HG02588 (cell line): ENCODE results near the gene RBFOX1.

Source experiments
- ATAC-seq: cut with Tn5 transposase; IDR thresholded peaks from one replicate; pipeline ENCODE4 v1.9.1; 2021; ENCODE audit warnings: mild to moderate bottlenecking, moderate library complexity; ENCODE audit not compliant: unreplicated experiment

Gene RBFOX1

DNA sequence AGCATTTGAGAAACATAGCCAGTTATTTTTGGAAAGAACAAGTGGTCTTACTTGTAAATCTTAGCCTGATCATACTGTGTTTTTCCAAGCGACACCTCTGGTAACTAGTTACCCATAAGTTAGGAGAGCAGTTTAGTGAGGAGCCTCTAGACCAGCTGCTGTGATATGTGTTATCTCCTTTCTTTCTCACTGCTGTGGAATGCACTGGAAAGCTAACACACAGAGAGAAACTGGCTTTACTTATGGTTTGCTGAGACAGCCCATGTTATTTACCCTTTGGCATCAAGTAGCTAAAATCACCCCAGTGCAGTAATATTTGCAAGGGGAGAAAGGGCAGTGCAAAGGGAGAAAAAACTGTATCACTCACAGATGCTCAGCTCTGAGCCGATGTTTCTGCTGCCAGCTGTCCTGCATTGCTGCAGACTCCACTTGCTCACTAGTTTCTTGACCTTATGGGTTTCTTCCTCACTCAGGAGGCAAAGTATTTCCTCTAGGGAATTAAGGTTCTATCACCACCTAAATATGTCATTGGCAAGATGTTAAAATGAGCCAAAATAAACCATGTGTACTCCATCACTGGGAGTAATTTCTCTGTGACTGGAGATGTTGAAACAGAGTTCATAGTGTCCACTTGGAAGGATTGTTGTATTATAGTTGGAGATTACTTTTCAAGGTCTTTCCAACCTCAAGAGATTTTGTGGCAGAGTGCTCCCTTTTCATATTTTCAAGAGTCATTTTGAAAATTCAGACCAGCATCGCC lies 2.3 kb downstream of the RBFOX1 start:
- no peak for ATAC-seq

DNA sequence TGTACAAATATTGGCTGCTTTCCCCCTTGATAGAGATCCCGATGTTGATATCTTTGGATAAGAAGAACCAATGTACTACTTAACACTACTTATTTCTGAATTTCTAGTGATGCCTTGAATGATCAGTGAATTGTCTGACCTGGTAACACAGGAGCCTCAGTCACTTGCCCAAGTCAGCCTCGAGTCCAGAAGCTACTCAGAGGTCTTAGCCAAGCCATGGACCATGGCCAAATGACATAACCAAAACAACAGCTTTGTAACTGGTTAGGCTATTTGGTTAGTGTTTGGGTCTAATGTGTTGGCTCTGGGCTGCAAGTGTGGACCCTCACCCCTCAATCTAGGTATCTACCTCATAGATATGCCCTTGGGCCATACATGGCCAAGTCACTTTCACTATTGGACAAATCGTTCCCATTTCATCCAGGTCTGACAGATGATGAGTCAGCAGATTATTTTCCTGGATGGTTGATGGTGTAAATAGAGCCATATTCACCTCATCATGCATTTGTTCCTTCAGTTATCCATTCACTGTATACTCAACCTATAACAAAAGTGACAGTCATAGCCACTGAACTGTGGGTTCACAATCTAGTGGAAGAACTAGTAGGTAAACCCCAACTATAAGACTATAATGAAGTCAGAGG lies 3.5 kb downstream of the RBFOX1 start:
- no peak for ATAC-seq

DNA sequence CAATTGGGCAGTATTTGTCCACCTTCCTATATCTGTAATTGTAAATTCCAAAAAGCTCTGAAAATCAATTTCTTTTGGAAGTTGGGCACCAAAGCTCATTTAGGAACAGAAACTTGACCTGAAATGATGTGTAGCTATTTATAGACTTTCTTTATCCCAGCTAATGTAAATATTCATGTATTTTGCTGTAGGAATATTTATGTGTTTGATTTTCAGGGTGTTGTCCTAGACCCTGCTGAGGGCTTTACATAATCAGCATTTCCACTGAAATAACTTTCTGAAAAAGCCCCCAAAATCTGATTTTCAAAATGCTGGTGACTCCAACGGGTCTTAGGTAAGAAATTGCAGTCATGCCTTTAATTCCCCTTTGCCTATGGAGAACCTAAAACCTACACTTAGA lies 4.1 kb downstream of the RBFOX1 start:
- no peak for ATAC-seq

DNA sequence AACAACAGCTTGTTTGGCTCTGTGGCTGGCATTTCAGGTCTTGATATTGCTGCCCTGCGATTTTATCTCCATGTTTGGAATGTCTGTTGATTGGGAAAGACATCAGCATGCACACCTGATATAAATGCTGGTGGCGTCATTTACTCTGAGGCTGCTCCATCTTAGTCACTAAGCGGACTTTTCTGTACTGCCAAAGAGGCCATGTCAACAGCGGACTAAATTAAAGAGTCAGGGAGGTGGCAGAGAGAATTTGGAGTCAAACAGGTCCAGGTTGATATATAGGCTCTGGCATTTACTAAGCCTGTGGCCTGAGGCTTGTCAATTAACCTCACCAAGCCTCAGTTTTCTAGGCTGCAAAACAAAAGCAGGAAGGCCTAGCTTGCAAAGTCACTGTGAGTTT lies 6.2 kb downstream of the RBFOX1 start:
- ATAC-seq: no peak

DNA sequence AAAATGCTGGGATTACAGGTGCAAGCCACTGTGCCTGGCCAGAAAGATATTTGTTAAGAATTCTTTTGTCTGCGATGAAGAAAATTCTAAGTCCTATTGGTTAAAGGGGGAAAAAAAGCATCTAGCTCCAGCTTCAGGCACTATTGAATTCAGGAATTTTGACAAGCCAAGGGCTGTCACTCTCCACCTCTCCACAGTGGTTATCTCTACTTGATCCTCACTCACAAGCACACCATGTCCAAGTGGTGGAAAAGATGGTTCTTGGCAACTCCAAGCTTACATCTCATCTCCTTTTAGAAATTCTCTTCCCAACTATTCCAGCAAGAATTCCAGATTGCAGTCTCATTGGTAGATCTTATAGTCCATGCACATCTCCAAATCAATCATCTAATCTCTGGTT lies 7.1 kb downstream of the RBFOX1 start:
- ATAC-seq: no peak

DNA sequence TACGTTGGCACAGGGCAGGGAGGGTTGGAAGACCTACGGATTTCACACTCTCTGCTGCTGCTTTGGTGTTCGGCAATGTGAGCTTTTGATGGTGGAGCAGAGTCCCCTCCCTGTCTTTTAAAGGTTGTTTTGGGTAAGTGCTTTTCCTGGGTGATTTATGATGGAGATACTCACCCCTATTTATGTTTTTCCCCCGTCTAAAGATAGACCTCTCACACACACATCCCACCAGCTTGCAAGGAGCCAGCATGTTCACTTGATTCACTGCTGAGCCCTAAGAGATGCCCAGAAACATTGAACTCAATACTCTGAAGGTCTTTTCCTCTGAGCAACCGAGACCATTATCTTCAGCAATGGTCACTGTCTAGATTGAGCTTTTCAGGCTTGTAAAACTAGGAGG lies 8.3 kb downstream of the RBFOX1 start:
- no peak for ATAC-seq

DNA sequence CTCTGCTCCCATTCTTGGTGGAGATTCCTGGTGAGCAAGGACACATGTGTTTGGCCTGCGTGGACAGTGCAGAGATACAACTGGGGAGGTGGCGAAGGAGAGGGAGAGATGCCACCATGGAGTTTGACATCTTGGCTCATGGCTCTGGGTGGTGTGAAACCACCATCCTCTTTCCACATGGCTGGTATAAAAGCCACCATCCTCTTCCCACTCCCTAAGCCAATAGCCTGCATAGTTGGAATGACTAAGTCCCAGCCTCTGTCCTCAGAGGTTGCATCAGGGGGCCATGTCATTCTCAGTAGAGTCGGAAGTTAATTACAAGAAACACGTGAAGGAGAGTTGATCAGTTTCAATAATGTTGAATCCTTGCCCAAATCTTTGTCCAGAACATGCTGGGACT lies 10.0 kb downstream of the RBFOX1 start:
- ATAC-seq: no peak

DNA sequence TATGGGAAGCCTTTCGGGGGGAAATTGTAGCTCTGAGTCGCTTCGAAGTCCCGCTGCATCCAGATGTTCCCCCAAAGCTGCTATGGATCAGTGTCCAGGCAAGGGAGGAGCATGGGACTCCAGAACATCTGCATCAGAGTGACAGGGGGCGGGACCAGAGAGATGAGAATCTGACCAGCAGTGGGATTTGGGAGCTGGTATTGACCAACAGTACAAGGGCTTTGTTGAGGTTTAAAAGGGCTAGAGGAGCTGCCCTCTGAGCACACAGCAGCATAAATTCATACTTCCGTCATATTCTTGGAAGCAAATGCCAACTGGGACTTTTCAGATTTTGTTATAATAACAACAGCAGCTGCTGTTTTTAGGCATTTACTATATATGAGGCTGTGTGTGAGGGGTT lies 10.6 kb downstream of the RBFOX1 start:
- ATAC-seq: no peak

DNA sequence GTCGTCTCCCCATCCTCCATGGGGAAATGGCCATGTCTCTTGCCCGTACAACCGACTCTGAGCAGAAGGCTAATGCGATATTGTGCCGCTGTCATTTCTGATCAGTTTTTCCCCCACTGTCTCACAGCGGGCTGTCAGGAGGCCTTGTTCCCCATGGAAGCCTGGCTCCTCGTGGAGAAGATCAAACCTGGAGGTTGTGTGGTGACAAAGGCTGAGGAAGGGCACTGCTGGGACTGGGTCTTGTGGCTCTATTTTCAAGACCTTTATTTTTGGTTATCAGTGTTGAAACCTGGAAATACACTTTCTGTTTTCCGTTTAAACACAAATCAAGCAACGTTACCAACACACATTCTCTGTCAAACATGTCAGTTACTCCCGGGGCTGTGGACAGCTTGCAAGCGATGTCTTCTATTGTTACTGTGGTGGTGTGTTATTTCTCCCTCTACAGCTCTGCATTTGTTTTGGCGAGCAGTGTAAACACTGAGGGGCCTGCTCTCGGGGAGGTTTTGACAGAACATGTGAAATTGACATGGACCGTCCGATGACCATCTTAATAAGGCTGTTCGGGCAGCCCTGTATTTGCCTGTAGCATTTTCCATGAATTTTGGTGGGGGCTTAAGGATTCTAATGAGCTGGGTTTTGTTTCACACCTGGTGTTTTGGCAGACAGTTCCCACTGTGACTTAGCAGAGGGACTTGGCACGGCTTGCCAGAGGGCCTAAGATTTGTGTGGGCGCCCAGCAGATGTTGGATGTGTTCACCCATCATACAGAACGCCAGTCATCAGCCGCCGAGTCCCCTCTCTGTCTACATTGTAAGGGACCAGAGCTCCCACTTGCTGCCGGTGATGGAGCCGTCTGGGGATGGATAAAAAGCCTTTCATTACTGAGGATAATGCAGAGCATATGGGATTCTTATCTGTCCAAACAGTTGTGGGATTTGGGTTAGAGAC lies 12.5 kb downstream of the RBFOX1 start:
- ATAC-seq: no peak

DNA sequence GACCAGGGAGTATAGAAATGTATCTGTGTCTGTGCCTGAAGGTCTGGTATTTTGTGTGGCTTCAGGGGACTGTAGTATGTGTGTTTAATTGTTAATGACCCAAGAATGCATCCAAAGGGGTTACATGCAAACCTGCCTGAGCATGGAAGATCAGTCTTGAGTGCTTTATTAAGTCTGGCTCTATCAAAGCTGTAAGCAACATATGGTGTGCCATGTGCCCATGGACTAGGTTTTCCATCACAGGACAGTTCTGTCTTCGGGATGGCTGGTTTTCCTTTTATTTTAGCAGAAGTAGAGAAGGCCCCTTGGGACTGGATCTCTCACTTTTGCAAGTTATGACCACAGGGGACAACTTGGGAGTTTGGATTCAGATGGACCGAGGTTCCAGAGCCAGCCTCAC lies 18.2 kb downstream of the RBFOX1 start:
- no peak for ATAC-seq

DNA sequence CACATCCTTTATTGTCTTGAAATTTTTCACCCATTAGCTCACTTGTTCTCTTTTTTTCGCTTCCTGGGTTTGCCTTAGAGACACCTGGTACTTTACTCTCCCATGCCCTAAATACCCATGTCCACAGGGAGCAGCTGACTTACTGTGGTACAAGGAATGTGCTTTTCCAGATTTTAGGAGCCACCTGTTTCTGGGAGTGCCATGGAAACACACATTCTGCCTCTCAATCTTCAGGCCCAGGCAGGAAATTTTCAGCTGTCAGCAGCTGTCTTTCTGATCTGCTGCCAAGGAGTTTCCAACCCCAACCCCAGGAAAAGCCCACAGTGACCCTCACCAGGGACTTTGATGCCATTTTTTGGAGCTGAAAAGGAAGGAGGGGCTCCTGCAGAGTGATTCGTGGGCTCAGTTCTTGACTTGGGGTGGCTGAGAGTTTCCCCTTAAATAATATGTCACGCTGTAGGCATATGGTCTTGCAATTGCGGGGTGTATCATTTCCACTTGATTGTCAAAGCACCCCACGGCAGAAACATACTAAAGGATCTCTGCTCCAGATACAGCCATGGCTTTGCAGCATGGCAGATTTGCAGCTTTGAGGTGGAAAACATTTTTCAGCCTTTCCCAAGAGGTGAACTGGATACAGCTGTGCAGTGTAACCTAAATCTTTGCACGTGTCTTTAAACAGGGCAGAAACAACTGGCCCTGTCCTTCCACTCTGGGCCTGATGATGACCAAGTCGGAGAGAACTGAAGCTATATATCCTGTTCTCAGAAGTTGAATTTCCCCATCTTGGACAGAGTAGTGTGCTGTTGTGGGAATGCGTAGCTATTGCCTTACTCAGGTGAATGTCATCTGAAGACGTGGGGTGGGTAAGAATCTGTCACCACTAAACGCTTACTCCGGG lies 19.2 kb downstream of the RBFOX1 start:
- ATAC-seq: no peak

DNA sequence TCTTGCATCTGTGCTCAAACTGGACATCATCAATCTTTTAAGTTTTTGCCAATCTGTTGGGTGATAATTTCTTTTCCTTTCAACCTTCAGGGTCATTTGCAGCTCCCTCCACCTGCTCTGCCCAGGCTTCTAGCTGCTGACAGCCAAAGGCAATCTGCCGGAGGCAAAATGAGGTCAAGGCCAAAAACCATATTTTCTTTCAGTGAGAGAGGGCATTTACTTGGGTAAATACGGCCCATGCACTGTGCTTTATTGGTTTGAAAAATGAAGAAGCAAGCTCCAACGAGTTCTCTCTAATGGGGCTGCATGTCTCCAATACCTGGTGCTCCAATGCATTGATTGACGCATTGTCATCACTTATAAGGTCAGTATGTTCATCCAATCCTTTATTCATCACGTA lies 23.1 kb downstream of the RBFOX1 start:
- ATAC-seq: no peak

DNA sequence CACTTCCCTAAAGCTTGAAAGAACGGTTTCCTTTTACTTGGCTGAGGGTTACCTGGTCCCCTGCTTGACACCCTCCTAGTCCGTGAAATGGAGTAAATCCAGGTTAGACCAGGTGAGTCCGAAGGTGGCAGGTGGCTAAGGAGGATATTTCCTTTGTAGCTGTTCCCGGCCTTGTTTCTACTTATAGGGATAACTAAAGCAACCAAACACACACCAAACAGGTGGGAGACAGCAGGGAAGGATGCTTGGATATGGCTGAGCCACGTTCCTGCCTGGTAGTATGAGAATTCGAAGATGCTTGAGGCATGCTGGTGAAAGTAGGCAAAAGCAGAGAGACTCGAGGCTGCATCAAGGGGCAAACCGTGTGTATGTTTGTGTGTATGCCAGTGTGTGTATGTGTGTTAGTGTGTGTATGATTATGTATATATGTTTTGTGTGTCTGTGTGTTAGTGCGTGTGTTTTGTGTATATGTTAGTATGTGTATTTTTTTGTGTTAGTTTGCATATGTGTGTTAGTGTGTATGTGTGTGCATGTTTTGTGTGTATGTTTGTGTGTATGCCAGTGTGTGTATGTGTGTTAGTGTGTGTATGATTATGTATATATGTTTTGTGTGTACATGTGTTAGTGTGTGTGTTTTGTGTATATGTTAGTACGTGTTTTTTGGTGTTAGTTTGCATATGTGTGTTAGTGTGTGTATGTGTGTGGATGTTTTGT lies 28.9 kb downstream of the RBFOX1 start:
- no peak for ATAC-seq

DNA sequence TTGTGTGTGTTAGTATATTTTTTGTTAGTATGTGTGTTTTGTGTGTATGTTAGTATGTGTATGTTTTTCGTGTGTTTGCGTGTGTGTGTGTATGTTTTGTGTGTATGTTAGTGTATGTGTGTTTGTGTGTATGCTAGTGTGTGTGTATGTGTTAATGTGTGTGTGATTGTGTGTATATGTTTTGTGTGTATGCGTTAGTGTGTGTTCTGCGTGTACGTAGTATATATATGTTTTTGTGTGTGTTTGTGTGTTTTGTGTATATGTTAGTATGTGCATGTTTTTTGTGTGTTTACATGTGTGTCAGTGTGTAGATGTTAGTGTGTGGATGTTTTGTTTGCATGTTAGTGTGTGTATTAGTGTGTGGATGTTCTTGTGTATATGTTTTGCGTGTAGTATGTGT lies 29.6 kb downstream of the RBFOX1 start:
- no peak for ATAC-seq

DNA sequence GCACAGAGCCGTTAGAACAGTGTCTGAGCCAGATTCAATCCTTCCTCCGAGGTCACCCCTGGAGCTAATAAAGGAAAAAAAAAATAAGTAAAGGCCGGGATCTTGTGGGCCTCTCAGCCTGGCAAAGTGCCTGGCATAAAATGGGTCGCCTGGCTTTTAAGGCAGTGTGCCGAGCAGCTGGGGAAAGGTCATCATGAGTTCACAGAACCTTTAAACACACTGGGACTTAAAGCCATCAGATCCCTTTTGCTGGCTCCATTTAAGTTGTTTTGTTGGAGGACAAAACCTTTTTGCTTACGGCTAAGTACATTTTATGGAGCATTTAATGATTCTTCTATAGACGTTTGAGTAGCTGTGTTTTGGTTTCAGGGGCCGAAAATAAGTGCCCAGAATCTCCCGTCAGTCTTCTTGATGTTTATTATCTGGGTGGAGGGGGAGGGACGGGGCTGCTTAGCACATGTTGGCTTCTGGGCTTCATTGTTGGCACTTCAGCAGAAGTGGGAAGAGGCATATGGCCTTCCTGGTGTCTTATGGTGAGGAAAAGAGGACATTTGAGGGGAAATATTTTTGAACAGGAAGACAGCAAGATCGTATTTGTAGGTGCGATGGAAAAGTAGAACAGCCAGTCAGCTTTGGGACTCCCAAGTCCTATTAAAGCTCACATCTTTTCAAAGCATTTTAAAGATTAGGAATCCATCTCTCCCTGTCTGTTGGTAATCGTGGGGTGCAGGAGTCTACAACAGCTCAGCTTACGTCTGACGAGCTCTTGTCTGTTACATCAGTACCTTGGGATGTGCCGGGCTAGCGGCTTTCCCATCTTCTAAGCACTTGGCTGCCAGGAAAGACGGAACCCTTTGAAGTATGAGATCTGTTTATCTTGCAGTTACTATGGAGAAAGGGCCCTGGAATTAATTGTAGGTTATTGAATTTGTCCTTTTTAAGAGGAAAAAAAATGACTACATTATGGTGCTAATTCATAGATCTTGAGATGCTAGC lies 31.1 kb downstream of the RBFOX1 start:
- ATAC-seq: no peak

DNA sequence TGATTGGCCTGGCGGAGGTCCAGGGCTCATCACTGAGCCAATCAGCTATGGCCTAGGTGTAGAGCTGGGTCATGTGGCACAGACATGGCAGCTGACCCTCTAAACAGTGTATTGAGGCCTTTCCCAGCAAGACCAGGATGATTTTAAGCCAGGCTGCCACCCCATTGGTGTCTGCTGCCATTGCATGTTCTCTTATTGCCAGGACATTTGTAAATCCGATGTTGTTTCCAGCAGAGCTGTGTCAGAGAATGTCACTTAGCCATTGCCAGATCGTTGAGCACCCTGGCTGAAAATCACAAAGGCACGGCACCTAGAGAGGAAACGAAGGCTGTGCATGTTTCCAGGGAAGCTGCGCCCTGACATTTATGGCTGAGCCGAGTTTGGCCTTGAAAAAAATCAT lies 33.4 kb downstream of the RBFOX1 start:
- ATAC-seq: no peak

DNA sequence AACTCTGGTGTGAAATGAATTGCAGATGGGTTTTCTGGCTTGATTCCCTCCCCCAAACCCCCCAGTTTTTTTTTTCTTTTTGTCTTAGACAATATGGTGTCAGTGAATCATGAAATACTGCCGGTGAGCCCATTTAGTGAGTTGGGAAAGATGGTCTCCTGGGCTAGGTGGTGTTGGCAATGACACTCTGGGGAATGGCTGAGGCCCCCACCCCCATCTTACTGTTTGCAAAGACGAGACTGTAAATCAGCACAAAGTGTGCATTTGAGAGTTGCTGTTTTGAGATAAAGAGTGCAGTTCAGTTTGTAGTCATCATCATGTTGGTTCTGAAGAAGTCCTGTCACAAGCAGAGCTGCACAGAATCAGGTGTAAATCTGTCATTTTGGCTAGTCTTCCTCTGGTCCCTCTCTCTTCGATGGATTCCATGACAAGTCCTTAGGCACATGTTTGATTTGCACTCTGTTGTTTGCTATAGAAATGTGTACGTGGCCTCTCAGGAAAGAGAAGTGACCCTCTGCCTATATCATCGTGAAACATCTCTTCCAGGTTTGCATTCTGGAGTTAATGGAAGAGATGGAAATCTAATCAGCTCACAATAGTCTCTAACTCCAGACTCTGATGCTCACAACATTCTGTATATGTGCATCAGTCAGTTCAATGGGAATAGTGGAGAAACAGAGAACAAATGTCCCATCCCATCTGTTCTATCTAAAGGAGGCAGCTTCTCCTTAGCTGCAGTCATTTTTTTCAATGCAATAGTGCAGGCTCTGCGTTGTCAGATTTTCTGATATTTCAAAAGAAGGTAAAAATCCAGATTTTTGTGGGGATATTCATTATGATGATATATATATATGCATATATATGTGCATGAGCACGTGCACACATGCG lies 34.6 kb downstream of the RBFOX1 start:
- no peak for ATAC-seq

DNA sequence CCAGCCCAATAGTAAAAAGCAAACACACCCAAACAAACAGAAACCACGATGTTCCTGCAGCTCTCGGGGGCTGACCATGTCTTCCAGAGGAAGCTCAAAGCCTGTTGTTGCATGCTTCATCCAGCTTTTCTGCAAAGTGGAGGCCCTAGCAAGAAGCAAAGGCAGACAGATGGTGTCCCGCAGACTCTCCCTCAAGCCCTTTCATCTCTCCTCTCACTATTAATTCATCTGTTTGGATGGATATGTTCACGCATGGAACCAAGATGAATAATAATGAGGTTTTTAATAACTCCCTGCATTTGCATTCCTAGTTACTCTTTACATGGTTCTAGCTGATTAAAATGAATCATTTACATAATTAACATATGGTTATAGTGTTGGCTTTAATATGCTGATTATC lies 36.6 kb downstream of the RBFOX1 start:
- ATAC-seq: no peak
